Bronchial epithelial cell (primary cell): Measurements from ENCODE around the gene FIZ1. TPM values are rescaled to one million over a fixed set of nuclear protein-coding genes. Genes with fewer than 3 reads are reported as not detected.

Experiments used
- DNase-seq: peaks from one replicate; pipeline ENCODE4 v3.0.0-alpha.2; 2010; ENCODE audit warnings: low read depth
- FAIRE-seq: peaks from 2 replicates; lab custom pipeline; 2011; peaks lifted over from hg19 to GRCh38; lab: Jason Lieb, UNC
- H3K27me3 ChIP-seq: 2 replicates; pipeline ENCODE4 v1.5.1; 2011; ENCODE audit warnings: low read length; ENCODE audit not compliant: control insufficient read depth, insufficient read depth
- H3K36me3 ChIP-seq: 2 replicates; pipeline ENCODE4 v1.5.1; 2011; ENCODE audit warnings: low read length; ENCODE audit not compliant: control insufficient read depth, insufficient read depth
- H3K4me3 ChIP-seq: 2 replicates; pipeline ENCODE4 v1.5.1; 2011; ENCODE audit warnings: mild to moderate bottlenecking, low read depth, low read length, control low read depth
- total RNA-seq: library from RNA; depleted of rRNA; stranded (reverse); fragments of >200 nt; gene quantifications from 2 replicates; pipeline ENCODE4 v1.2.1, GENCODE V29; 2014
- TF ChIP-seq, protein P1 (sequence below): IDR thresholded peaks from 2 replicates; pipeline ENCODE4 v1.5.1; 2011; ENCODE audit warnings: mild to moderate bottlenecking, moderate library complexity, low read length, control low read depth, inconsistent platforms; ENCODE audit not compliant: insufficient read depth, severe bottlenecking

Gene FIZ1, protein sequence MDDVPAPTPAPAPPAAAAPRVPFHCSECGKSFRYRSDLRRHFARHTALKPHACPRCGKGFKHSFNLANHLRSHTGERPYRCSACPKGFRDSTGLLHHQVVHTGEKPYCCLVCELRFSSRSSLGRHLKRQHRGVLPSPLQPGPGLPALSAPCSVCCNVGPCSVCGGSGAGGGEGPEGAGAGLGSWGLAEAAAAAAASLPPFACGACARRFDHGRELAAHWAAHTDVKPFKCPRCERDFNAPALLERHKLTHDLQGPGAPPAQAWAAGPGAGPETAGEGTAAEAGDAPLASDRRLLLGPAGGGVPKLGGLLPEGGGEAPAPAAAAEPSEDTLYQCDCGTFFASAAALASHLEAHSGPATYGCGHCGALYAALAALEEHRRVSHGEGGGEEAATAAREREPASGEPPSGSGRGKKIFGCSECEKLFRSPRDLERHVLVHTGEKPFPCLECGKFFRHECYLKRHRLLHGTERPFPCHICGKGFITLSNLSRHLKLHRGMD
- 2.1 and 3.5 TPM in 2 replicates for total RNA-seq

DNA sequence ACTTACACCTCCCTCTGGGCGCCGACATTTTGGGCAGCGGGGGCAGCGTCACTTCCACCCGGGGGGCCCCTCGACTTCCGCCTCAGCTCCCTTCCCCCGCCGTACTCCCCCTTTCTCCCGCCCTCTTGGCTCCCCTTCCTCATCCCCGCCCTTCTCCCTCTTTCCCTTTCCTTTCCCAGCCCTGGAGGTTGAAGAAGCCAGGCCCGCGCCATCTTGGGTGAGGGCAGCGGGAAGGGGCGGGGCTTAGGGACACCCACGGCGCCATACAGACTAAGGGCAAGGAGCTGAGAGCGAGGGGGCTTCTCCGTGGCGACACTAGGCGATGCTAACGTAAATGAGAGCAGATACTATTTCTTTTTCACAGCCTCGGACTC is at the start of gene FIZ1:
FIZ1 (minus strand) TSS at position 50 of the 374 bp plus-strand sequence. CDS start 1,652 bp downstream, outside the sequence.
- H3K36me3 ChIP-seq: peaks cover 8% of the 10 kb centered on the region
- DNase-seq (peak; percentile 92), FAIRE-seq (no peak)
- peak within 1 kb of the TSS; percentile 85 for H3K4me3 ChIP-seq
- TF ChIP-seq, protein P1, sequence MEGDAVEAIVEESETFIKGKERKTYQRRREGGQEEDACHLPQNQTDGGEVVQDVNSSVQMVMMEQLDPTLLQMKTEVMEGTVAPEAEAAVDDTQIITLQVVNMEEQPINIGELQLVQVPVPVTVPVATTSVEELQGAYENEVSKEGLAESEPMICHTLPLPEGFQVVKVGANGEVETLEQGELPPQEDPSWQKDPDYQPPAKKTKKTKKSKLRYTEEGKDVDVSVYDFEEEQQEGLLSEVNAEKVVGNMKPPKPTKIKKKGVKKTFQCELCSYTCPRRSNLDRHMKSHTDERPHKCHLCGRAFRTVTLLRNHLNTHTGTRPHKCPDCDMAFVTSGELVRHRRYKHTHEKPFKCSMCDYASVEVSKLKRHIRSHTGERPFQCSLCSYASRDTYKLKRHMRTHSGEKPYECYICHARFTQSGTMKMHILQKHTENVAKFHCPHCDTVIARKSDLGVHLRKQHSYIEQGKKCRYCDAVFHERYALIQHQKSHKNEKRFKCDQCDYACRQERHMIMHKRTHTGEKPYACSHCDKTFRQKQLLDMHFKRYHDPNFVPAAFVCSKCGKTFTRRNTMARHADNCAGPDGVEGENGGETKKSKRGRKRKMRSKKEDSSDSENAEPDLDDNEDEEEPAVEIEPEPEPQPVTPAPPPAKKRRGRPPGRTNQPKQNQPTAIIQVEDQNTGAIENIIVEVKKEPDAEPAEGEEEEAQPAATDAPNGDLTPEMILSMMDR: no peak
- H3K27me3 ChIP-seq: no peaks in the 10 kb centered on the region

DNA sequence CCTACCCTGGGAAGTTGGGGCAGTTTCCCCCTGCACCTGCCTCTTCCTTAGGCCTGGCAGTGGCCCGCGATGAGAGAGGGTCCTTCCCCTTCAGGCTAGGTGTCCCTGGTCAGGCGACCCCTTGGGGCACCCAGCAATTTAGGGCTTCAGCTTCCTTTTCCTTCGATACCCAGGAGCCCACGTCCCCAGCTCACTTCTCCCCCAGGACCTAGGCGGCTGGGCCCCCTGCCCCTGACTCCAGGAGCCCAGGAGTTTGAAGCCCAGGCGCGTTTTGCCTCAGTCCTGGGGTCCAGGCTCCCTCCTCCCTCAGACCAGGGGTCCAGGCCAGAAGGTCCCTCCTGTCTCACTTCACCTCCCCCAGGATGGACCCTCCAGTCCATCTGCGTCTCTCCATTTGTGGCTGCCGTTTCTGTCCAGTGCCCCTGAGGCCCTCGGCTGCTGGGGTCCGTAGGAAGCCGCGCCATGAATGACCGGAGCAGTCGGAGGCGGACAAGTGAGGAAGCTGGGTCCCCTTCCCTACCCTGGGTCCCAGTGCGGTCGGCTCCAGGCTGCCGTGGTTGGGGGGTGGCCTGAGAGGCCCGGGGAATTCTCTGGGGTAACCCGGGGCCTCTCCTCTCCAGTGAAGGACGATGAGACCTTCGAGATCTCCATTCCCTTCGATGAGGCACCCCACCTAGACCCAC is 49.4 kb upstream of the FIZ1 start:
- DNase-seq (no peak), FAIRE-seq (no peak)
- Histone ChIP-seq H3K27me3 (no peaks in the 10 kb centered on the region), H3K4me3 (peak overlapping the region; percentile 76), H3K36me3 (peaks cover 3% of the 10 kb centered on the region)
- TF ChIP-seq, protein P1: no peak

DNA sequence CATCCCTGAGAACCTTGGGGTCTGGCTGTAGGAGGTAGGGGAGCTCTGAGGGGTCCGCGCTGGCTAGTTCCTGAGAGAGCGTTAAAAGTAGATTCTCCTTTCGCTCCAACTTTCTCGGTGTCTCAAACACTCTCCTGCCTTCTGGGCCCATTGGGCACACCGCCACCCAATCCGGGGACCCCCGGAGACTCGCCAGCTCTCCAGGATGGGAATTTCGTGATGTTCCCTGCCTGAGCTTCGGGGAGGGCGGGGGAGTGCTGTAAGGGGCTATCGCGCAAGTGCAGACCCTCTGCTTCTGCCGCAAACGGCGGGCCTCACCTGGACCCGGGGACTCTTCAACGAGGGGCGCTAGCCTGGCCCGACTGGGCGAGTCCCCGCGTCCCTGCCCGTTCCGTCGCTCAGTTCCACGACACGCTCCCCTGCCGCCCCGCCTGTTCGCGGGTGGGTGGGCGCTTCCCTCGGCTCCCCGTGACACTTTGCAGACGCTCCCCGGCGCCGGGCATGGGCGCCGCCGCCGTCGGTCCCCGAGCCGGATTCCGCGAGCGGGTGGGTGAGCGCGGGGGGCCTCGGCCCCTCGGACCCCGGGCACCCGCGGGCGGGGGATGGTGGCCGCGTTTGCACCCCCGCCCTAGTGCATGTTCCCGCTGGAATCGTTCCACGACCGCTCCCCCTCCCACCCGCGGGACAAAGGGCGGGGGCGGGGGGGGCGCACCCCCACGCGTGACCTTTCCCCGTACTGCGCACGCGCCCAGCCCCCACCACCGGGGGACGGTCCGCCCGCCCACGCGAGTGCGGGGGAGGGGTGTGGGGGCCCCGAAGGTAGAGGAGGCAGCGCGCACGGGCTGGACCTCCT is 48.6 kb upstream of the FIZ1 start, which contains the start of gene CCDC106:
CCDC106 (plus strand) TSS at position 481 of the 853 bp plus-strand sequence. CDS start 835 bp downstream, outside the sequence.
- Histone ChIP-seq H3K4me3 (peak within 1 kb of the TSS; percentile 76), H3K36me3 (peaks cover 3% of the 10 kb centered on the region), H3K27me3 (no peaks in the 10 kb centered on the region)
- no peak for DNase-seq
- FAIRE-seq: no peak
- TF ChIP-seq, protein P1: no peak

DNA sequence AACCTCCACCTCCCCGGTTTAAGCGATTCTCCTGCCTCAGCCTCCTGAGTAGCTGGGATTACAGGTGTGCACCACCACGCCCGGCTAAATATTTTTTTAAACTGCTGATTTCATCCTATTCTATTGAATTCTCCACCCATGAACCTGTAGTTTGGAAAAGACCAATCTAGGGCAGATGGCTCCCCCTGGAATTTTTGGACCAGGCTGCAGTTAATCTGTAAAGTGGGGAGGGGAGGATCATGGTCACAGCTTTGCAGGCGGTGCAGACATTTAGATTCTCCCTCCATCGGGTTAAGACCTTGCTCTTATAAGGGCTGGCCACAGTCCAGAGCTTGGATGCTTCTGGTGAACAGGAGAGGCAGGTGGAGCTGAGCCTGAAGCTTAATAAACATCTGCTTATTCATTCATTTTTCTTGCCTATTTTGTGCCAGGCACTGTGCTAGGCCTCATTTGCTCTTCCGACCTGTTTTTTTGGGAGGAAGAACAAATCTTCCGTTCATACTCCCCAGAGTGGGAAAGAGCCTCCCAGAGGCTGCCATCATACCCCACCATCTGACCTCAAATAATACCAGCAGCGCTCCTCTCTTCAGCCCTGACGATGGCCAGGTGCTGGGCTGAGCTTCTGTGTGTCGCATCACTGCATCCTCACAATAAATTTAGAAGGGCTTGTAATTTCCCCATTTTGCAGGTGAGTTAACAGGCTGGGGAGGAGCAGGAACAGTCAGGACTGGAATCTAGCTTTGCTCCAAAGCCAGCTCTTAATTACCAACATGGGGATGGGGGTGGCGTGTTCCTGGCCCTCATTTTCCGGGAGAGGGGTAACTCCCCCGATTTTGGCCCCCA is 47.8 kb upstream of the FIZ1 start:
- Histone ChIP-seq H3K36me3 (peaks cover 3% of the 10 kb centered on the region), H3K4me3 (peak overlapping the region; percentile 76), H3K27me3 (no peaks in the 10 kb centered on the region)
- DNase-seq (no peak), FAIRE-seq (no peak)
- TF ChIP-seq, protein P1: no peak

DNA sequence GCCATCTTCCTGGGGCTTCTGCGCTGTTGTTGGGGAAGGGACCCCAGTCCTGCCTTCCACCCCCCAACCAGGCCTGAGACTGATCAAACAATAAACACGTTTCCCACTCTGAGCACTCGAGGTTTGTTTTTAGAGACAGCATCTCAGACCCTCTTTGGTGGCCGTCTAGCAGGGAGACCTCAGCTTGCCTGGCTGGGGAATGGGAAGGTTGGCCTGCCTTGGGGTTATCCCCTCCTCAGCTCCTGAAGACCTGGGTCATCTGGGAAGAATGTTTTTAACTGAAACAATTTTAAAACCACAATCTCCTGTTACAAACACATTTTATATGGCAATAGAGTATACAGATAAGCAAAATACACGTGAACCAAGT is 46.2 kb upstream of the FIZ1 start:
- no peak for FAIRE-seq
- TF ChIP-seq, protein P1: no peak
- Histone ChIP-seq H3K27me3 (no peaks in the 10 kb centered on the region), H3K4me3 (no peak overlapping the region), H3K36me3 (peaks cover 3% of the 10 kb centered on the region)
- no peak for DNase-seq
